ENCODE results near the gene DRD3.

DRD3 gene

DNA sequence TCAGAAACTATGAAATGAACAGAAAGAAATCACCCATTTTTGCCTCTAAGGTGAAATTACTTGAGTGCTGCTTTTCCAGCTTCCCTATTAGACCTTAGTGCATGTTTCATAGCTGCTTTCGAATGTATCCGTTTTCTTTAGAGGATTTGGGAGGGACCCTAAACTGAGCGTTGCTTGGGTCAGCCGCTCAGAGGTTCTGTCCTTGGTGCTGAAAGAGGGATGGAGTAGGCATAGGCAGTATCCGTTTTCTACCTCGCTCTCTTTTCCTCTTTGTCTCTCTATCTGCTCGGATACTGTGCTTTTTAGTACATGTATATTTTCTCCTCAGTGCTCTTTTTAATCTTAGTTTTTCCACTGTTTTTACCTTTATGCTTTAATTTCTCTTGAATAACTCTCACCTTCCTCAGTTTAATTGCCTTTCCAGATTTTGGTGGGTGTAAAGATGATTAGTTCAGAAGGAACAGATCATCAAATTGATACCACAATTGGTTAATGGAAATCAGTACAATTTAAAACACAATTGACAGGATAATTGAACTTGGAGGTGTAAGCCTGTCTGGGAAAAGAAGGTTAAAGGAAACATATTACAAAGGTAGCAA is at the start of gene DRD3:
Gene DRD3, minus strand, starts transcription at position 283 of the 599 bp plus-strand sequence. CDS start 7,060 bp downstream, outside the sequence.
- DNase-seq: no peak

DNA sequence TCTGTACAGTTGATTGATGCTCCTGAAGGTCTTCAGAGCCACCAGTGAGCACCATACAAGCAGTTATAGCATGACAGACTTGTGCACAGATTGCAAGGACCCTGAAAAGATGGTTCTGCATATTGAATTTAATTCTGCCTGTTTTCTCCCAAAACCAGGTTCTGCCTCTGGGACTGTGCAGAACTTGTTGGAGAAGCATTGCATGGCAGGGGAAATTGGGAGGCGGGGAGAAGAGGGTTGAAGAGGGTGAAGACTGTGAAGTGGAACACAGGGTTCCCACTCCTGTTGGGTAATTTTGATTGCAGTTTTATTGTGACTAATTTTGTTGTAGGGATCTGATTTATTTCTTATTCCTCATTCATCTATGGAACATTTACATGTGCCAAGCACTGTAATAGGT is 48.2 kb upstream of the DRD3 start:
- no peak for DNase-seq

DNA sequence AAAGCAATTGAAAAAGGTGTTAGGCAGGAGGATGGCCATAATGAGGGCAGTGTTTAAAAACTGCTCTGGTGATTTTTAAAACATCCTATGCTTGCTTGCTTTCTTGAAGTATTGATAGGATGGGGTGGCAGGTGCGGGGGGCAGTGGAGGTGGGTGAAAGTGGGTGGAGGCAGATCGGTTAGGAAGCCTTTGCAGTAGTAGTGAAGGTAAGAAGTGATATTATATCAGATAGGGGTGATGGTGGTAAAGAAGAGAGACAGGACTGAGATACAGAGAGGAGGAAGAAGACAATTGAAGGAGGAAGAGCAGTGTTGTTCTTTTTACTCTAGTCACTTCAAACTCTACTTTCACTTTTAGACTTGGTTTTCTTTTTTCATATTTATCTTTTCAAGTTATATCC is 47.5 kb upstream of the DRD3 start:
- no peak for DNase-seq

DNA sequence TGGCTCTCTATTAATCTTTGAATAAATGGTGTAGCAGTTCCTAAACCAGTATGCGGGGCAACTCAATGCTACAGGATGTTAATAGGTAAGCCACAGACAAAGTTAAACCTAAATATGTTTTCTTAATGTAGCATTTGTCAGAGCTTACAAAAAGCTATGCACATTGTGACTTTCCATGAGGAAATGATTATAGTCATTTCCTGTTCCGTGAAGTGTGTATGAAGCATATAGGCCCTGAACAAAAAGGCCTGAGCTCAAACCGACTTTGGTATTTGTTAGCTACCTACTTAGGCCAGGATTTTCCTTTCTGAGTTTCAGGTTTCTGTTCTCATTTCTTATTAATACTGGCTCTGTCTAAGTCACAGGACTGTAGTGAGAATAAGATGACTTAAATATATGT is 44.3 kb upstream of the DRD3 start:
- DNase-seq: no peak

DNA sequence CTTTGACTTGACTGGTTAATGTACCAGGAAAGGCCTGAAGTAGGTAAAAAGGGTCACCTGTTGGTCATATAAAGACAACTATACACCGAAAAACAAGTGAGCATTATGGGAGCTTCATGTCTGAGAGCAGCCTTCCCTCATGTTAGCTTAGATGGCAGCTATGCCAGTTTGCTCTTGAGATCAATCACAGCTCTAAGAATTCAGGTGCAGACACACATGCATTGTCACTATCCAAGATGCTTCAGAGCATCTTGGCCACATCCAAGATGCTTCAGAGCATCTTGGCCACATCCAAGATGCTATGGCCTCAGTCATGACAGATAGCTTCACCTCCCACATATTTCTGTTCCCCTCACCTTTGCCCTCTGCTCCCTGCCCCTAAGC is 43.0 kb upstream of the DRD3 start:
- no peak for DNase-seq

DNA sequence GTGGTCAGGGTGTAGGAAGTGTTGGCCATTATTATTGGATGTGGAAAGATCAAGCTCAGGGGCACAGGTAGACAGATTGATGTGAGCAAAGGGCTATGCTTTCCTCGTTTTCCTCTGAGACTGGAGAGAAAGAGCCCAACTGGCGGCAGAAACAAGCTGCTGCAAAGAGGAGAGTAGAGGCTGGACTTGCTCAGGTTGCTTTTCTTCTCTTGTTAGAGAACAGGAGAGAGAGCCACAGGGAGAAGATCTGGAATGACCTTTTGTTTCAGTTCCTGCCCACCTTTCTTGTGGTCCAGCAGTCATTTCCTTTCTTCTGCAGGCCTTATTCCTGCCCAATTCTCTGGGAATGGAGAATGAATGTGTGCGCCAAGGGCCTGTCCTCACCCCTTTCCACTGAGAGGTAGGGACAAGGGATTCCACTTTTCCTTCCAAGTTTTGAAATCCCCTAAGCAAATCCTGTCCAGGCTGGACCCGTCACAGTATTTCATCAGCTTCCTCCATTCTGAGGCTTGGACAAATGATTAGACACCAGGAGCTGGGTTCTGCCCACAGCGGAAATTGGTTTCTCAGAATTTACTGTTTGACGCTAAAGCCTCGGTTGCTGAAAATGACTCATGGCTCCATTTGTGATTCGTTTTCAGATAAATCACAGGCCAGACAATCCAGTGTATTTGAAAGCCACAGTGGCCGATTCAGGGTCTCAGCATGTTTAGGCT is 42.5 kb upstream of the DRD3 start:
- no peak for DNase-seq

DNA sequence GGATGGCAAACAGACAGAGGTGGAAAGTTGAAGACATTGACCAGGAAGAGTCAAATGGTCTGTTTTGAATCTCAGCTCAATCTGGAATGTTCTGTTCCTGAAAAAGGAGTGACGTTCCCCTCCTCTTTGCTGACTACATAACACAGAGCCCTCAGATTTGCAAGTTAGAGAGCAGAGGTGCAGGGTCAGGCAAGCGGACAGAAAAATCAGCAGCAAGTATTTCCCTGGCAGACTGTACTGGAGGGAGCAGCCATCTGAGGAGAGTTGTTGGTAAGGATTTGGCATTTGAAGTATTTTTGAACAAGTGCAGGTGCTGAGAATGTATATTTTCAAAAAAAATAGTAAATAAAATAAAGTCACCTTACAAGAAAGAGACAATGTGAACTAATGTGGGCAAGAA is 40.9 kb upstream of the DRD3 start:
- DNase-seq: no peak

DNA sequence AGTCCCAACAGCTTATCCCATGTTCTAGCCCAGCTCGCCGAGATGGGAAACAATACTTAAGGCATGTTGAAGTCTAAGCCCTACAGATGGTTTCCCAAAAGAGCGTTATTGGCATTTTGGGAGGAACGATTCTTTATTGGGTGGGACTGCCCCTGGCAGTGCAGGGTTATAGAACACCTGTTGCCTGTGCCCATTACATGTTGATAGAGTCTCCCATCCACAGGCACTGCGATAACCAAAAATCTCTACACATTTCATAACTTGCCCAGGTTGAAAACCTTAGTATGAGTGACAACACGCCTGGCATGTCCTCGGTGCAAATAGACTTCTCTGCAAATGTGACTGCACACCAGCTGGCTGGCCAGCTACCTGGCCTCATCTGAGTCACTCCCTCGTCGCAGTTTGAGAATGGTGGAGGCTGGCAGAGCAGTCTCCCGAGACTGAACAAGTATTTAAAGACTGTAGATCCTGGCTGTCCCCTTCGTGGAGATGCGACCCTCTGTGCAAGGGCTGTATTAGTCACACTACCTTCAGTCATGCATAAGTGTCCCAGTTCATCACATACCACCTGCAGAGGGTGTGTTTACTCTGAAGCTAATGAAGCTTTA is 39.8 kb upstream of the DRD3 start:
- DNase-seq: no peak

DNA sequence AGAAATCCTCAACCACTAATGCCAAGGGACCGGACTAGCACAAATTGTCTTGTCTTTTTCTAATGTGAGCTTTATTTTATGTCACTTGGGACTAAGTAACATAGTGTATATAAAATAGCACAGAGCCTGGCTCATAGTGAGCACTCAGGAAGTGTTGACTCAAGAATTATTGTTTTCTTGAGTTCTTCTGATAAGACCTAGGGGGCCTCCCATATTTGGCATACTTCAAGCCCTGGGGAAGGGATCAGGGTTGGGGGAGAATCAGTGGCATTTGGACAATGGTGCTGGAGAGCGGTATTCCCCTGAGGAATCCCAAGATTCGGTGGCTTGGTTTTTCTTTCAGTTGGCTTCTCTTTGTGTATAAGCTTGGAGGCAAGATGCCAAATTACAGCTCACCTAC is 39.2 kb upstream of the DRD3 start:
- no peak for DNase-seq

DNA sequence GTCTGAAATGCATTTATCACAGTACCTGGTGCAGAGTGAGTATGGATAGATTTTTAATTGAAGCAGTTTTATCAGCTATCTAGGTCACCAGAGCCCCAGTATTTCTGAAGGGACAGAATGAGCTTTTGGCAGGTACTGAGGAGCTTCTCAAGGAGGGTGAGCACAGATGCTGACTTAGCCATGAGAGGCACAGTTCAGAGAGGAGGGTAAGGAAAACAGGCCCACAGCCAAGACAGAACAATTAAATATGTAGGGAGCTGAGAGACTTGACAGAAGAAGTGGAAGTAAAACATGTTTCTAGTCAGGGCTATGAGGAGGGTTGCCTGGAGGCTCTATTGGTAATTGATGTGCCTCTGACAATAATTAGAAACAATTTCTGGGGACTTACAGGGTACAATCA is 38.4 kb upstream of the DRD3 start:
- DNase-seq: no peak

DNA sequence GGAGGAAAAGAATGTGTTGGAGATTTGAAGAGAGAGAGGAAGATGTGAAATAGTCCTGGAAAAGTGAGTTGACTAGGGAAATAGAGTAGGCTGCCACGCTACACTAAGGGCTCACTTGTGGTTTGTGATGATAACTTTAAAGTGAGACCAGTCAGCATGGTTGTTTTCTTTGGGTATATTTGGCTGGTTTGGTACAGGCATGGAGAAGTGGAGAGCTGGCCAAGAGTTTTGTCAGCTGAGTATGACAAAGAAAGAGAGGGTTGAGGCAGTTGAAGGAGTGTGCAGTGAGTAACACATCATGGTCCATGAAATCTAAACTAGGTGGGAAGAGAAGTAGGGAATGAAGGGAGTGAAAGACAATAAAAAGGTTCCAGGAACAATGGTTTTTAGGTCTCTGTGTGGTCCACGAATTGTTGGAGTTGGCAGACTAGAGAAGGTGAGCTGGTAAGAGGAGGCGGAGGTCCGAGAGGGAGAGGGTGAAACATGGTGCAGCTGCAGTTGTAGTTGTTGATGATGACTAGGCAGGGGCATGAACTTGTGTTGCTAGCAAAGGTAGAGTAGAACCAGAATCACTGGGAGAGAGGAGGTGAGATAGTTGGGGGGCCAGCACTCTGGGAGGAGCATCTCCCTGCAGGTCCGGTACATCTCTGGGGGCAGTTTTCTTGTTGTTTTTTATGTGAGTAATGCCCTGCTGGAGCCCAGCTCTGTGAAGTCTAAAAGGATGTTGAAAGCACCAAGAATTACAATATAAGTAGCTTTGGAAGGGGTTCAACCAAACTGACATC is 37.5 kb upstream of the DRD3 start:
- no peak for DNase-seq

DNA sequence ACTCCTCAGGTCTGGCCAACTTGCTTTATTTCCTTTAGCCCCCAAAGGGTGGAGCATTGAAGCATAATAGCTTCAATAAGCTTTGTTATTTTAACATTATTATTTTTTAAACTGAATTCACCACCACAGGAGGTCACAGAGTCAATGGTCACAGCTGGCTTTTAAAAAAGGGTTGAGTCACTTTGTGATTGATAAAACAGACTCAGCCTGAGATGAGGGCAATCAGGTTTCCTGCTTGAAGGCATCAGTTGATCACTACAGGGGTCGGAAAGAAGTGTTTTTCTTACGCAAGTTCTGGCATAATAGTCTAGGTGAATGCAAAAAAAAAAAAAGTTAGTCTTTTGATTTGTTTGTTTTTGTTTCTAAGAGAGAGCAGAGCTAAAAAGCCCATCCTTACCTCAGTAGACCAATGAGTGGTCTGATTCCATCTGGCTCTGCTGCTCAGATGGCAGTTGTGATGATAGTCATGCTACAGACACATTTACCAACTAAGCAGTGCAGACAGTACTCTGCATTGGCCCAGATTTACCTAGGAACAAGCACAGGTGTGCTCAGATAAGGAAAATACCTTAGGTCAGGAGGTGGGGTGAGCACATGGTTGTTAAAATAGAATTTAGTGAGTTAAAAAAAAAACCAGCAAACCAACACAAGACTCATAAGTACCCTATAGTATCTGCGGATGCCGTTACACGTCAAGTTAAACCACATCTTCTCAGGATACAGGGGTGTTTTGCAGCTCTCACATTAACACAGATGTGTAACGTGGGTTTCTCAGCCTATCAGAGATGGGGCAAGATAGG is 35.9 kb upstream of the DRD3 start:
- DNase-seq: no peak

DNA sequence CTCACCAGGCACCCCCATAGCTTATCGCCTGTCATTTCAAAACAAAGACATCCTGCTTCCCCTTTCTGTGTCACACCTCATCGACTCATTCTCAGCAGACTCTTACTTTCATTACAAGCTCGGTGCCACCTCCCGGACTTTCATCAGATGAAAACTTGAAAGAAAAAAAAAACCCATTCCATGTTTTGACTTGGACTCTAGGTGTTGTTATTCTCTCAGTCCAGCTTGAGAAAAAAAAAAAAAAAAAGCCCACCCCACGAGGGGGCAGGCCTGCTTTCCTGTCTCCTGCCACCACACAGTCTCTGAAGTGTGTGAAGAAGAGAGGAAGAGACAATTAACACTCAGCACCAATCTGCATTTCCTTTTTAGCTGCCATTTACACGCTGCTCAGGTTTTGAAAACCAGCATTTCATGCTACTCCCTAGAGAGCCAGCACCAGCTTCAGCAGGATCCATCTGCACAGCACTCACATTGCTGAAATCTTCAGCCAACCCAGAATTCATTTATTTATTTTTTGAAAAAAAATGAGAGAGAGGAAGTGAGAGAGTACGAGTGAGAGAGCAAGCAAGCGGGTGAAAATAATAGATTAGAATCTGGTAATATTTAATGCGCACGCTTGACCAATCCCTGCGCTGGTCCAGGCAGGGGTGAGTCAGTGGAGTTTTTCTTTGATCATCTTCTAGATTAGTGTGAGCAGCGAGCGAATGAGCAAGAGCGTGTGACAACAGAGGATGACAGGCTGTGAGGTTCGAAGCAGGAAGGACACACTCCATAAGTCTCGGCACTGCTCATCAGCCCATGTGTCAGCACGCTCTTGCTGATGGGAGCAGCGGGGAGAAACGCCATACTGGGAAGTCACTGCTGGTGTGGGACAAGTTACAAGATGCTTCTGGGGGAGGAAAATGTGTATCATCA is 35.0 kb upstream of the DRD3 start:
- no peak for DNase-seq

DNA sequence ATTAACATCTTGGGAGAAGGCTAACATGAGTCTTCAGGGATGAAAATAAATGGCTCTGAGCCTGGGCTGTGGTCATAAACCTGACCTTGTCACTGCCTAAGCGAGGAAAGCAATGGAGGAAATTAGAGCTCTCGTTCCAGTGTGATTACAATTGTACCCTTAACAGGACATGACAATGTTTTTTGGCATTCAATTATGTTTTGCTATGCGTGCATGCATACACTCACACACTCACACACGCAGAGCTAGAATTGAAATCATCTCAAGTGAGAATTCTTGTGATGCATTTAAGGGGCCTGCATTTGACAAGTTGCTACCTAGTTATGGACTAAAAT is 34.4 kb upstream of the DRD3 start:
- DNase-seq: no peak

DNA sequence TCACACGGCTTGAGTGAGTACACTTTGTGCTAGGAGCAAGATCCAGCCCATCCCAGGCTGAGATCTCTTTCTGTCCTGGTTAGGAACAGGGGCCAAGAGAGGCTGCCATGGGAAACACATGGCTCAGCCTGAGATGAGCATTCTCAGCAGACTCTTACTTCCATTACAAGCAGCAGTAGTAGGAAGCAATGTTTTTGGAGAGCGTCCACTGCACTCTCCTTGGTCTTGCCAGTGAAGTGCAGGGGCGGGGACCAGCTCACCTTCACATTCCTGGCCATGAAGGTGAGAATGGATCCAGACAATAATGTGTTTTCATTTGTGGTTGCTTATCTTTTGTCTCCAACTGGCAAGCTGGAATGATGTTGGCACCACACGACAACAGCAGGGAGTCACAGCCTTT is 33.8 kb upstream of the DRD3 start:
- DNase-seq: no peak

DNA sequence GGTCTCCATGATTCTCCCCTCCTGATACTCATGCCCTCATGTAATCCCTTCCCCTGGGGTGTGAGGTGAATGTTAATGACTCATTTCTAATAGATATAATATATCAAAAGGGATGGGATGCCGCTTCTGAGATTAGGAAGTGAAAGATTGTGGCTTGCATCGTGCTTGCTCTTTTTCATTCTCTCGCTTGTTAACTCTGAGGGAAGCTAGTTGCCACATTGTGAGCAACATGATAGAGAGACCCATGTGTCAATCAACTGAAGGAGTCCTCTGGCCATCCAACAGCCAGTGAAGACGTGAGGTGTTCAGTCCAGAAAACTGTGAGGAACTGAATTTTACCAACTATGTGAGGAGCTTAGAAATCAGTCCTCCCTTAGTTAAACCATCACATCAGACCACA is 28.9 kb upstream of the DRD3 start:
- no peak for DNase-seq

DNA sequence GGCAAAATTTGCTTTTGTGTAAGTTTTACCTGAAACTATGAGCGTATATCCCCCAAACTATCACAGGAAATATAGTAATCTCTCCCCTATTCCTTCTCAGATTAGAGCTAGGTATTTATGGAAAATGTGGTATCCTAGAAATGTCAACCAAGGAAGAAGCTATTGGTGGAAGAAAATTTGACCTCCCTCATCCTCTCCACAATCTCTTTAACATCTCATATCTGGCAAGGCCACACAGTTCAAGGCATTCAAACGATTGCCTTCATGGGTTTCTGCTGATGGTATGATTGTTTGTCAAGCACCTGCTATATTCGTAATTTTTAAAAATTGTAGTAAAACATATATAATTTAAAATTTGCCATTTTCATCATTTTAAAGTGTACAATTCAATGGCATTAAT is 27.5 kb upstream of the DRD3 start:
- DNase-seq: no peak

DNA sequence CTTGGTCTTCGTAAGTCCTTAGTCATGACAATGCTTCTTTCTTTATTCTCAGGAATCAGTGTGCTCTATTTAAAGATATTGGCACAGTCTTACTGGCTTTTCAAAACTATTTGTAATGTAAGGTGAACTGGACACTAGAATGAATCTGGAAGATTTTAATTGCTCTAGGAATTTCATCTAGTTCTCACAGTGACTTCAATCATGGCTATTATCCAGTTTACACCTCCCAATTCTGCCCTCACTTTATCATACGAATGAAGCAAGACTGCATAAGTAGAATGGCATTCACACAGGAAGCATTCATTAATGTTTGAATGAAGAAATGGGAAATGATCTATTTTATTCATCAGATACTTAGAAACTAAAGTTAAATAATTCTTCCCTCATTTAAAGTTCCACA is 26.7 kb upstream of the DRD3 start:
- no peak for DNase-seq

DNA sequence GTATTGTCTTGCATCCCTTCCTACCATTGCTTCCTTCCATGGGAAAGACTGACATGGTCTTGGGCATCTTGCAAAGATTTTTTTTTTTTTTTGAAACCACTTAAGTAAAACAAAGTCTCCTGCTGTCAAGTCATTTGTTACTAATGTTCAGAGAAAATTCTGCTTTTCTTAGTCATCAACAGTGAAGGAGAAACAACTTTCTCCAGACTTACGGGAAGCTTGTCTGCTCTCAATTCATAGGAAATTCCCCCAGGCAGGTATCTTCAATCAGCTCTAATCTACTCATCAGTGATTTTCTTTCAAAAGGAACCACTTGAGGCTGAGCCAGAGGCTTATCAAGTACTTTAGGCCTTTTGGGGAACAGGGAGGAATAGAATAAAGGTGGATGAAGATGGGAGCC is 15.9 kb upstream of the DRD3 start:
- DNase-seq: no peak

DNA sequence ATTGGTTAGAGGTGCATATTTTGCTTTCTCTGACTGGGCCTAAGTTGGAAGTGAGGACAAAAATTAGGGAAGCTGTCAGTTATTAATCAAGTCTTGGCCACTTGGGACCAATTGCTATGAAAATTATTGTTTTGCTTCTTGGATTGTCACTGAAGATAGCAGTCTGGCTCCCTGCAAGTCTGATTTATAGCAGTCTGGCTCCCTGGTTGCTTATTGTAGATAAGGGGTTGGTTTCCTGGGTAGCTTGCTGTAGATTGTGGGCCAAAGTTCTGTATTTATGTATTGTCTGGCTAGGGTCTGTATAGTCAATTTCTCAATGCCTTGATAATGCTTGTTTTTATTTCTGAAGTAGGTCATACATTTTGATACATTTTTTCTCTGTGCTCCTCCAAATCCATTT is 13.3 kb upstream of the DRD3 start:
- DNase-seq: no peak

DNA sequence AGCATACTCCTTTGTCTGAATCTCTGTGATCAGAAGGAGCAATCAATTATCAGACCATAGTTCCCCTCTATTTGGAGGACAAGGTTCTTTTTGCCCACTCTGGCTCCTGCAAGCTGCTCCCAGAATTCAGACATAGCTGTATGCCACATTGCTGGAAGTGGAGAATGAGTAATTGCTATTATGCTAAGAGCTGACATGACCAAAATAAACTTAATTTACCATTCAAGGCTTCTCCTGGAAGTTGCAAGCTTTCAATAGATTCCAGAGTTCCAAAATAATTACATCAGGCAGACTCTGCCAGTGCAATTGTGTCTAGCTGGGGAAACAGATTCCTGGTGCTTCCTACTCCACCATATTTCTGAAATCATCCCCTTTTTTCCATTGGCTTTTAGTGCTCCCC is 7.6 kb upstream of the DRD3 start:
- DNase-seq: no peak

DNA sequence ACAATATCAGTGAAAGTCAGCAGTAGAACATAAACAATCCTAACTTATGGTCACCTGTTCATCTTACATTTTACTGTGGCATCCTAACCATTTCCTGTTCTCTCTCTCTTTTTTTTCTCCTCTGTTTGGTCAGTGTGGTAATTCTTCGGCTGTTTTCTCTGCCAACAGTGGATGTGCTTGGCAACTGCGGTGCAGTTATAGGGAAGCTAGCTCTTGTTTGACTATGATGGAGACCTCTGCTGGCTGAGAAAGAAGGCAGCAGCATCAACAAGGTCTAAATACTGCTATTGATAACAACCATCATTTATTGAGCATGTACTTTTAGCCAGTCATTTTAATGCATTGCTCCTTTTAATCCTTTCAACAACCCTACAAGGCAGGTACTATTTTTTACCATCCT is 723 bp upstream of the DRD3 start:
- DNase-seq: peak in 1 of 2 experiments; percentile 25

Measured in NCI-H526 (cell line).